T-helper 1 cell (primary cell): Measurements from ENCODE around the gene APMAP.
"Not testable (repeated sequence)": the region's sequence is repeated elsewhere in the genome, so short reads cannot be mapped to it uniquely, and the experiment has no call there.

Source experiments
- DNase-seq, 5 donors: peaks; one replicate each; pipeline ENCODE4 v3.0.0-alpha.2; 2012 to 2020

Gene APMAP

DNA sequence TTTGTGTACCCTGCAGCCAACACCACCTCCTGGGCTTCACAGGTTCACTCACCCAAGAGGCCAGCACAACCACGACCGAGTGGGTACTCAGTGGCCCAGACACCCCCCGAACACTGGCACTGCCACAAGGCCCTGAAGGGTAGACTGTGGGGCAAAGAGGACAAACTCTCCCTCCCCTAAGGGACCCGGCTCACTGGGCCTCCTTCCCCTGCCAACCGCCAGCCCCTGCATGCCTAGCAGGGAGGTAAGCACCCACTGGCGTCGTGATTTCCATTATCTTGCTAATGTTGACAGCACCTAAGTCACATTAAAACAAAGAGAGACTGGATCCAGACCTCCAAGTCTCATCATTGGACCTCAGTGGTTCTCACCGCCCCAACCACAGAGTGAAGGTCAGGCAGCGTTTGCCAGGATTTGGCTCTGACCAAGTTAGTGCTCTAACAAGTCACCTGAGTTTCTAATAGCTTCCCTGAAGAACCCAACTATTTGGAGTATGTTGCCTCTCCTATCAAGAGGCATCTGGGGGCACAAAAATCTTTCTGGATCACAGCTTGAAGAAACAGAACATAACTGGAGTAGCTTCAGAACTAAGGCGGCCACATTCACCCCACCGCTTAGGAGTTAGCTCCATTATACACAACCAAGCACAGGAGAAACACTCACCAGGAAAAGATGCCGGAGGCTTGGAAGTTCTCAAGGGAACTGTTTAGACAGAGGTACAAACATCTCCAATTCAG is 14.0 kb upstream of the APMAP start:
- DNase-seq, result peak in 1 of 5 donors; percentile 1

DNA sequence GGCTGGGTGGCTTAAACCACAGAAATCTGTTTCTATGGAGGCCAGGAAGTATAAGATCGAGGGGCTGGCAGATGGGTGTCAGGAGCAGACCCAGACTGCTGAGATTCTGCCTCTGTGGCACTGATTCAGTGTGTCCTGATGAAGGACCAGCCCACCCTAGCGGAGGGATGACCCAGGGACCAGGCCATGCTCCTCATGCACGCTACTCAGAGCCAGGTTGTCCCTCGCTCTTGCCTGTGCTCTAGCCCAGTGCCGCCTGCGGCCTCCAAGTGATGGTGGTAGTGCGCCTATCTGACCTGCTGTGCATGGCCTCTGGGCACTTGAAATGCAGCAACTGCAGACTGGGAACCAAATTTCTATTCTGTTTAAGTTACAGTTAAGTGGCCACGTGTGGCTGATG is 13.1 kb upstream of the APMAP start:
- peak in 1 of 5 donors; percentile 2 for DNase-seq

DNA sequence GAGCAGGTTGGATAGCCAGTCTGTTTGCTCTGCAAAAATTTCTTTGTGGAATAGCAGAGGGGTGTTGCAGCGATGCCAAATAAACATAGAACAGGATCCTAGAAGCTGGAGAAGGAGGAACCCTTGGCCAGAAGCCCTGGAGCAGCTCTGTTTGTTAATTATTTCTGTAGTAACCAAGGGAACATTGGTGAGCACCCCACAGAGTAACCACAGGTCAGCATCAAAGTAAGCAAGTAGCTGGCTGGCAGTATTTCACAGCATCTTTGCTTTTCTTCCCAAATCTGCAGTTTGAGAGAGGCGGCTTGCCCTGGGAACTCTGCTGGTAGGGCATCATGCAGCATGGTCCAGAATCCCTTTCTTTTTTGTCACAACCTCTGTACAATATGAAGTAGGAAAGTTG is 12.7 kb upstream of the APMAP start:
- peak in 1 of 5 donors; percentile 0 for DNase-seq

DNA sequence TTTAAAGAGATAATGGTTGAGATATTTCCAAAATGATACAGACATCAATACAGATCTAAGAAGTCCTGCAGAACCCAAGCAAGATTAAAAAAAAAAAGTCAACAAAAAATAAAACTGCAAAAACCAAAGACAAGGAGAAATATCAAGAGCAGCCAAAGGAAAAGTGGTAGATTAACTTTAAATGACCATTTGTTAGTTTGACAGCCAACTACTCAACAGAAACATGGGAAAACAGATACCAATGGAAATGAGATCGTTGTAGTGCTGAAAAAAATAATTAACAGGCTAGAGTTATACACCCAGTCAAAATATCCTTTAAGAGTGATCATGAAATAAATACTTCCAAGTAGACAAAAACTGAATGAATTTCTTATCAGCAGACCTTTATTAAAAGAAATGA is 10.5 kb upstream of the APMAP start:
- no peak for DNase-seq

DNA sequence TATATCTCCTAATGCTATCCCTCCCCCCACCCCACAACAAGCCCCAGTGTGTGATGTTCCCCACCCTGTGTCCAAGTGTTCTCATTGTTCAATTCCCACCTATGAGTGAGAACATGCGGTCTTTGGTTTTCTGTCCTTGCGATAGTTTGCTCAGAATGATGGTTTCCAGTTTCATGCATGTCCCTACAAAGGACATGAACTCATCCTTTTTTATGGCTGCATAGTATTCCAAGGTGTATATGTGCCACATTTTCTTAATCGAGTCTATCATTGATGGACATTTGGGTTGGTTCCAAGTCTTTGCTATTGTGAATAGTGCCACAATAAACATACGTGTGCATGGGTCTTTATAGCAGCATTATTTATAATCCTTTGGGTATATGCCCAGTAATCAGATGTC is 8.8 kb upstream of the APMAP start:
- not testable (repeated sequence) for DNase-seq

DNA sequence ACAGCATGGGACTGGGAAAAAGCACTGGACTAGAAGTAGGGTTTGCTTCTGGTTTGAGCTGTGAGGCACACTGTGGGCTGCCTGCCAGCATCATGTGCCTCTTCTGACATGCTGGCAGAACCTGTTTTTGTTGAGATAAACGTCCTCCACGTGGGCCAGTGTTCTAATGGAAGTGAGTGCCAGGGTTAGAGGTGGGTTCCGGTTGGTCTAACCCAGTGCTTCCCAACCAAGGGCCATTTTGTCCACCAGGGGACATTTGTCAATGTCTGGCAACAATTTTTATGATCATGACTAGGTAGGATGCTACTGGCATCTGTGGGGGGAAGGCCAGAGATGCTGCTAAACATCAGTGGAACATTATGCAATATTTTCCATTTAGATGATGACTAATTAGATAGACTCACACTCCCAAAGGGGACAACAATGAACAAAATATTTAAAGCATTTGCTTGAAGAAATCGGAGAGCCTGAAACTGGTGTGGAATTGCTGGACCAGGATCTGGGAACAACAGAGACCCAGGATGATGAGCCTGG is 7.8 kb upstream of the APMAP start:
- peak in 1 of 5 donors; percentile 1 for DNase-seq

DNA sequence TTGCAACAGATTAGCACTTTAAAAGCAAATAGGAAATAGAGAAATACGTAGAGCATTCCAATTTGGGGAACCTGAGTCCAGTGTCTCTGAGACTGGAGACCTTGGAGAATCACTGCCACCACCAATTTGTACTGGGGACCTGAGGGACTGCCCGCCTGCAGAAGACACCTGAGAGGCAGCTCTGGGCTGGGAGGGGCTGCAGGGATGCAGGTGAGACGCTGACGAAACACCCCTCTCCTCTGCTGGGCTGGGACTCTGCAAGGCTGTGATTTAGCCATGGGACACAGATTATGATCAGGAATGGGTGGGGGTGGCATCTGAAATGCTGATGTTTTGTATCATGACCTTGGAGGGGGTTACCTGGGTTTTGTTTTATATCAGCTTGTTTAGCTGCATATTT is 7.0 kb upstream of the APMAP start:
- DNase-seq, result no peak

DNA sequence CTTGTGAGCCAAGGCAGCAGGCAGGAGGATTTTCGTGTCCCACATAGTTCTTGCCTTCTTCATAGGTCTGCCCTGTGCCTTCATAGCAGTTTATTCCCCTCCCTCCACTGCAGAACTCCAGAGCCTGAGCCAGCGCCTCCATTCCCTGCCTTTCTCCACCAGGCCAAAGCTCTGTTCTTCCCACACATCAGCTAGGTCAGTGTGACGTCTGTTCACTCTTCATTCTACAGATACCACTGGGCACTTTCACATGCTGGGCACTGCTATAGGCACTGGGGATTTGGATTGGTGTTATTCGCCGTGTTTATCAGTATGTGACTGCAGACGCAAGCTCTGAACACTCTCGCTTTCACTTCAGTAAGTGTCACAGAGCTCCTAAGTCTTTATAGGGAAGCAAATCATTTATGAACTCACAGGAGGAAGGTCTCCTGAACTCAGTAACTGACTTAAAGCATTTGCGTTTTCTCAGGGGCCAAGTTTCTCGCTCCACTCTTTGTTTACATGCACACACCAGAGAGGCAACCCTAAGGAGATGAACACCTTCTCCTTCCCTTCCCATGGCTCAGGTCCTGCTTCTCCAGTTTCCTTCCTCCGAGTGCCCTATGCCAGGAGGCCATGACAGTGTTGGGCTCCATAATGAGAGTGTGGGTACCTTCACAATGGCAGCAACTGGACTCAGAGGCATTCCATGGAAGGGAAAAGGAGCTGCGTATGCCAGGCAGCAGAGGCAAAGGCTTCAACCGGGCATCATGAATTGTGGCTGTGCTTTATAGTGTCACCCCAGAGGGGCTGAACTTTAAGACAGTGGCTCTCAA is 6.3 kb upstream of the APMAP start:
- DNase-seq, result no peak

DNA sequence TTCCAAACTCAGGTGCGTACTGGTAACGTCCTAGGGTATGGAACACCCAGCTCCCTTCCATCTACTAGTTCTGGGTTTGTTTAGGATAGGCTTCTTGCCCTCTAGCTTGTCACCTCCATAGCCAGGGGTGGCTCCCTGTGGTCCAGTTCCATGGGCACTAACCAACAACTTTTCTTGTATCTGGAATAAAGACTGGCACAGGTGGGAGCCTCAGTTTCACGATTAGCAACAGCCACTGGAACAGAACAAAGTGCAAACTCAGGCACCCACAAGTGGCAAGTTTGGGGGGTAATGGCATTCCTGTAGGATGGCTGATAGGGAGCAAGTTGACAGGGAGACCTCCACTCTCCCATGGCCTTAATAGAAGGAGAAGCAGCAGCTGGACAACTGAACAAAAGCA is 5.6 kb upstream of the APMAP start:
- peak in 1 of 5 donors; percentile 0 for DNase-seq

DNA sequence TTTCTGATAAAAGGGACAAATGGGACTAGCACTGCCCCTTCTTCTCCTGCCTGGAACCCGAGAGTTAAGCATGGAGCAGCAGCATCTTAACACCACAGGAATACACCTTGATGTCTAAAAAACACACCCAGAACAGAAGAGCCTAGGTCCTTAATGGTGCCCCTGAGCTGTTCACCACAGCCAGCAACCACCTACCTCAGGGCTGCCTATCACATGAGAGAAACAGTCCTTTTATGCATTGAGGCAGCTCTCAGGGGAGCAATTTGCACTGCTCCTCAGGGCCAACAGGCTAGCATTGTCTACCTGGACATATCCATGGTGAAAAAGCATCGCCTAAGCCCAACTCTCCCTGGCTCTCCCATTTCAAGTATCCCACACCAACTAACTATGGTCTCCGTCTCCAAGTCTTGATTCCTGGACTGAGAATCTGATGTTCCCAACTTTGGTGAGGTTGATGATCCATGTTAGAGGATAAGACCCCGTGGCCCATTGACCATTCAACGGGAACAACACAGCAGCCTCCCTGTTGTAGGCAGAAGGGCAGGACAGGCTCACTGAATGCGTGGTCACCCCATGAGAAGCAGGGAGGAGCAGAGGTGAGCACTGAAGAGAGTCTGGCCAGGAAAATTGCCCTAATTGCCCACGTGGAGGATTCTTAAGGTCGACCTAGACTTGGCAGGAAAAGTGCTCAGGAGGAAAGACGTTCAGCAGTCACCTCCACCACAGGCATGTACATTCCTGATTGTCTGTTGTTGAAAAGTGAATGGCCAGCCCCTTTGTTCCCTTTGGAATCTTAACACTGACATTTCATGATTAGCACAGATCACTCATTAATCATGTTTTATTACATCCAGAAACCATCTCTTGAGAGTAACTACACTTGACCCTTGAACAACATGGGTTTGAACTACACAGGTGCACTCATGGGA is 4.2 kb upstream of the APMAP start:
- no peak for DNase-seq

DNA sequence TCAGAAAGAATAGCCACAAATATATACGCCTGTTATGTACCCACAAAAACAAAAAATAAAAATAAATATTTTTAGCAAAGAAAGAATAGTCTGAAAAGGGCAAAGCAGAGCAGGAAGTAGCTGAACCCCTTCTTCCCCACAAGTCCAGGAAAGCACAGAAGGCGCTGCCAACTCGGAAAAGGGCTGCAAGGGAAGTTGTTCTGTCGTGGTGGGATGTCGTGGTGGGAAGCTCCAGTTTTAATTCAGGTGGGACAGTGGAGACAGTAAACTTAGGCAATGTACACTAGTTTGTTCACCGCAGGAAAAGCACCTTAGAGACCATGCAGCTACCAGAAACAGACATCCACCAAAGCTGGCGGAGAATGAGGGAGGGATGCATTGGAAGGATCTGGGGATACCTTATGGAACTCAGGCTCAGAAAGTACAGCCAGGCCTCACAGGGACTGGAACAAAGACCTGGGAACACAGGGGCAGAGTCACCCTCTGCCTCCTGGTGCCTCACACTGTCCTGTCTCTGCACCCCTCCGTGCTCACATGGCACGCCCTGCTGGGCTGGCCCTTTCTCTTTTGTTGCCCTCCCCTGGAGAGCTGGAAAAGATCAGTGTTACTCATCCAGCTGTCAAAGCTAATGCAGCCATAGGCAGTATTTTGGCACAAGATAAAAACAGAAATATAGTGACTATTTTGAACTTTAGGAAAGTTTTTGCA is 3.3 kb upstream of the APMAP start:
- DNase-seq, result no peak

DNA sequence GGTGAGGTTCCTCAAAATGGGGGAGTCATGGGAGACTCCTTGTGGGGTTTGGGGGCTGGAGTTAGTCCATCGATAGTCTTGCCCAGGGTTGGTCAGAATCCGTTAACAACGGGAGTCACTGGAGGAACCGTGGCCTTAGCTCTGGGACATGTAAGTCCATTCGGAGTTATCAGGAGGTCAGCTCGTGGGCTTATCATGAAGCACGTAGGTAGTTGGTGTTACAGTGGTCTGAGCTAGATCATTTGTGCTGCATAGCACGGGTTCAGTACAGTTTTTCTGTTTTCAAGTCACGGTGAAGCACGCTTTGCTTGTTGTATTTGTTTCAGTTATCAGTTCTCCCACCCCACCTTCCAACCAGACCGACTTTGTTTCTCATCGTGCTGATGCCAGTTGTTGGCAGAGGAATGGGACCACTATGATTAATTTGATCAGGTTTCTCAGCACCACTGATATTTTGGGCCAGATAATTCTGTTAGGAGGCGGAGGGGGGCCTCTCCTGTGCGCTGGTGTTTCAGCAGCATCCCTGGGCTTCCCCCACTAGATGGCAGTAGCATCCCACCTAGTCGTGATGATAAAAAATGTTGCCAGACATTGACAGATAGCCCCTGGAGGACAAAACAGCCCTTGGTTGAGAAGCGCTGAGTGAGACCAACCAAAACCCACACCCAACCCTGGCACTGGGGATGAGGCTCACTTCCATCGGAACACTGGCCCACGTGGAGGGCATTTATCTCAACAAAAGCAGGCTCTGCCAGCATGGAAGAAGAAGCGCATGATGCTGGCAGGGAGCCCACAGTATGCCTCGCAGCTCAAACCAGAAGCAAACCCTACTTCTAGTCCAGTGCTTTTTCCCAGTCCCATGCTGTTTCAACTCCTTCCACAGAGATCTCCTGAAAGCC is 2.2 kb upstream of the APMAP start:
- peak; percentile 49 to 83 (median 73) for DNase-seq

DNA sequence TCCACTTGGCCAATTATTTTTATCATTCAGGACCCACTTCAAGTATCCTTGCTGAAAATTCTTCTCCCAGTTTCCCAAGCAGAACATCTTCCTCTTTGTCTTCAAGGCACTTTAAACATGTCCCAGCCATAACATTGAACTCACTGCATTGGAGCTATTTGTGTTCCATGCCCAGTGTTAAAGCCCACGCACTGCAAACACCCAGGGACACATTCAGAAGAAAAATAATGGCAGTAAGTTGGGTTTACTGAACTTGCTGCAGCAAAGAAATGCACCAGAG is 1.6 kb upstream of the APMAP start:
- no peak for DNase-seq

DNA sequence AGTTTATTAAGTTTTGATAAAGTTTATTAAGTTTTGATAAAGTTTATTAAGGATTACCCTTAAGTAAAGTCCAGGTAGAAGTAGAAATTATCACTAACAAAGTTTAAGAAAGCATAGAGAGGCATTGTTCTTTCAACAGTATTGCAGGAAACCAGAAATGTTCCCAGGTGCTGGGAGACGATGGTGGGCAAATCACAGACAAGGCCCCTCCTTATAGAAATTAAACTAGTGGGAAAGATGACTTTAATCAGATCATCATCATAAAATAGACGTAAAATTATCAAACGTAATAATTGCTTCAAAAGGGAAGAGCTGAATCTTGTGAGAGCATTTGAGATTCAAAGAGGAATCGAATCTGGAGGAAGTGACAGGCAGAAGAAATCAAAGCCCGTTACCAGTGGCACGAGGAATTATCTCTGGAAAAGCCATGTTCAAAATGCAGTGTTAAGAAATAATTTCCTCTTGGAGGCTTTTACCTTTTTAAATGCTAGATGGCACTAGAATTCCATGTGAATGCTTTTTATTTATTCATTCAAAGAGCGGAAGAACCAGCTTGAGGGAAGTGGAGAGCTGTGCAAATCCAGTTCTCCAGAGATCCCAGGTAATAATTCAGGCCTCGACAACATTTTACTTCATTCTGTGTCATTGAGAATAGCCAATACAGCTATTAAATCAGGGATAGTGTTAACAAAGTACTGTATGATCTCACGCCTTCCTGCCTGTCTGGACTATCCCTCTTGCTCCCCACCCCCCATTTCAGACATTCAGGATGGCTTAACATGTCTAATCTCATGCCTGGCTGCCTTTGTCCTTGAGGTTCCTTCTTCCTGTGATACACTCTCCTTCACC is 1.0 kb upstream of the APMAP start:
- no peak for DNase-seq

DNA sequence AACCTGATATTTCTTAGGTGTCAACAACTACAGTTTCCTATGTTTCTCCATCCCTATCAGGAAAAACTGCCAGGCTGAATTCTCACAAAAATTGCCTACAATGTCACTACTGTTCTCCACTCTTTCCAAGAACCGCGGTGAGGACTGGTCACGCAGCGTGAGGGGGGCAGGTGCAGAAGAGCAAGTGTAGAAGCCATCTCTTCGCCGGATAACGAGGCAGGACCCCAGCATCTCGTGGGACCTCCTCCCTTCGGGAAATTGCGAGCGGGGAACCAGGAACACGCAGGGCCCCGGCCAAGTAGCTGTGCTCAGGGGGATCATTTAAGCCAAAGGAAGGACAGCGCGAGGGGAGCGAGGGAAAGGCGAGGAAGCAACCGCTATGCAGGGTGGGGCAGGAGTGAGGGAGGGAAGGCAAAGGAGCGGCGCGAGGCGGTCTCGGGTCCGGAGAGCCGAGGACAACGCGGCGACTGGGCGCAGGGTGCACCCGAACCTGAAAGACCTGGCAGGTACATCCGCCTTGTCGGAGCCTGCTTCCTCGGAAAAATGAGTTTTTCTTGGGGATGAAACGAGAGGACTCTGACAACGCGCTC is 559 bp downstream of the APMAP start:
- no peak for DNase-seq

DNA sequence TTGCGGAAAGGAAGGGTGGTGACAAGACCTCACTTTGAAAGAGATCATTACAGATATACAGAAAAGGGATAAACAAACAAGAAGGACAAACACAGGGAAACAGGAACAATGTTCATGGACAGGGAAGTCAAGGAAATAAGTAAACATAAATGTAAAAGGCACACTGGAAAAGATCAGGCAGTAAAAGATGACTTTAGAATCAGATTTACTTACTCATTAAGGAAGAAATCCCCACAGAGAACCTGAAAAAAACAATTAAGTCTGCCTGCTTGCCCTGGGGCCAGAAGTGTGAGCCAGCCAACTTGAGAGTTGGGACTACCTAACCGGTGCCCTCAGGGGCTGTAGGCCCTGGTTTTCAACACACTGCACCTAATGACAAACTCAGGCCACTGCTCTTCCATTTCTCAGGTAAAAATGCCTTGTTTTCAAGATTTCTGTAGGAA is 1.7 kb downstream of the APMAP start:
- no peak for DNase-seq

DNA sequence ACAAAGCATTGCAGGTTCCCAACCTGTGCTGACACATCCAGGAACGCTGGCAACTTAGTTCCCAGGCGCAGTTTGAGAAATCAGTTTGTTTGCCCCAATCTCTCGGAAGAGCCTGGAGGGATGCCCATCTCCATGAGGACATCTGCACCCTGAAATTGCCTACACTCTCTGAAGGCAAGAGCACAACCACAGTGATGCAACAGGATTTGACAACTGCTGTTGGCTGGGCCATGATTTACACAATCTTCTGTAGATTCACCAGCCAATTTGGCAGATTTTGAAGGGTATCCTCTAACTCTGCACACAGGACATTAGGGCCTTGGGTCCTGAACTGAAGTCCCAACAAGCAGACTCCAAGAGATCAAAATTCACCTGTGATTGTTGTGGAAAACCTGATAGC is 3.4 kb downstream of the APMAP start:
- no peak for DNase-seq

DNA sequence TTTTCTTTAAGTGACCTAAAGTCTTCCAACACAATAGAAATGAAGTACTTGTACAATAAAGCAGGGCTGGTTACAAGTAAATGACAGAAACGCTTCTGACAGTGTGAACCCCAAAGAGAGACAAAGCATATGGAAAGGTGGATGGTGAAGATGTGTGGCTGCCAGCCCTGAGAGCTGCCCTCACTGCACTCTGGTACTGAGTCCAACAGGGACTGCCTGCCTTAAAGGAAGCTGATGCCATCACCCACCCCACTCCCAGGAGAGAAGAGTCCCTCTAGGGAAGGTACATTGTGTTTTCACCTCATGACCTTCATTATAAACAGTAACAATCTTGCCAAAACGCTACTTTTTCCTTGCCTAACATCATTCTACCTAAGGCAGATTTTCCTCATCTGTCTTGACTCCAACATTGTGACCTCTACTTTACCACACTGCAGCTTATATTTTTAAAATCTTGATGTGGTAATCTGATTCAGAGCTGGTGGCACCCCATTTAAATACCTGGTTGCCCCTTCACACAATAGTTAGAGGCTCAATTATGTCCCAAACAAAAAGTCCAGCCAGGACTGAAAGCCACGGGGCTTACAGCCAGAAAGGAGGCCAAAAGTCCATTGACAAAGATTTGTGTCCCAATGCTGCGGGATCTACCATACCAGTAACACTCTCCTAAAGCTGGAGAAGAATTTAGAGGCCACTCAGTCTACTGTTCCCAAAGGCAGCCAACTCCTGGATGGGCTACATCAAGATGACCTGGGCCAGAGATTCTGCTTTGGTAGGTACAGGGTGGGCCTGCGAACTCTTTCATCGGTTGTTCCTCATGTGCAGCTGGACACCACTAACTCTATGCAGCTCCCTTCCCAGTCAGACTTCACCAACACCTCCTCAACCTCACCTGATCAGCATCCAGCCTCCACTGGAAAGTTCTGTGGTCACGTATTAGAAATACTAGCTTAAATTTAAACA is 4.4 kb downstream of the APMAP start:
- DNase-seq, result no peak

DNA sequence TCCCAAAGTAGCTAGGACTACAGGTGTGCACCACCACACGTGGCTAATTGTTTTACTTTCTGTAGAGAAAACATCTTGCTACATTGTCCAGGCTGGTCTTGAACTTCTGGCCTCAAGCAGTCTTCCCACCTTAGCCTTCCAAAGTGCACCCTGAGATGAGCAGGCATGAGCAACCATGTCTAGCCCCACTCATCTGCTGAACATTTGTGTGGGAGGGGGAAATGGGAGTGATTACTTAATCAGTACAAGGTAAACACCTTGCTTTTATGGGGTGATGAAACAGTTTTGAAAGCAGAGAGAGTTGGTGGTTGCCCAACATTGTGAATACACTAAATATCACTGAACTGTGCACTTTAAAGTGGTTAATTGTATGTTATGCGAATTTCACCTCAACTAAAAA is 5.3 kb downstream of the APMAP start:
- DNase-seq, result no peak
